OCI-LY7 (cell line): Measurements from ENCODE around the gene DAPK2. TPM values are rescaled to one million over a fixed set of nuclear protein-coding genes. Genes with fewer than 3 reads are reported as not detected.

Source experiments
- BruUV-seq: library from RNA; stranded (reverse); fragments of 400-500 nt; replicated peaks from 2 replicates; lab custom pipeline; 2021; lab: Mats Ljungman, UMichigan
- CTCF ChIA-PET: fragments of 300-600 bp; sonication (Branson Sonifier 250); formaldehyde crosslinking; loops from one replicate; lab custom pipeline; 2022; ENCODE audit warnings: antibody characterized with exemption; ENCODE audit not compliant: unreplicated experiment; lab: Charles Lee
- POLR2A ChIA-PET: fragments of 300-600 bp; sonication (Branson Sonifier 250); formaldehyde crosslinking; loops from one replicate; lab custom pipeline; 2022; ENCODE audit warnings: antibody characterized with exemption; lab: Charles Lee
- DNase-seq: peaks from one replicate; pipeline ENCODE4 v3.0.0-alpha.2; 2015; ENCODE audit warnings: low spot score
- H2AFZ ChIP-seq: fragments of 200-600 bp; sonication (generic), shearing (Covaris generic); 2 replicates; pipeline ENCODE4 v1.6.1; 2014; ENCODE audit warnings: mild to moderate bottlenecking, antibody characterized with exemption, low read length, moderate library complexity
- H3K27ac ChIP-seq: fragments of 200-600 bp; sonication (generic); 2 replicates; pipeline ENCODE4 v1.5.1; 2014; ENCODE audit warnings: mixed run types, low read depth, mild to moderate bottlenecking, moderate library complexity, low read length, inconsistent platforms; ENCODE audit not compliant: poor library complexity, severe bottlenecking
- H3K36me3 ChIP-seq: fragments of 200-600 bp; sonication (generic); 2 replicates; pipeline ENCODE4 v1.6.1; 2014; ENCODE audit warnings: mild to moderate bottlenecking, antibody characterized with exemption, low read length, moderate library complexity, mixed read lengths; ENCODE audit not compliant: insufficient read depth
- H3K4me1 ChIP-seq: fragments of 200-600 bp; sonication (generic); 2 replicates; pipeline ENCODE4 v1.5.1; 2014; ENCODE audit warnings: mild to moderate bottlenecking, low read length; ENCODE audit not compliant: insufficient read depth, poor library complexity, severe bottlenecking
- H3K4me2 ChIP-seq: fragments of 200-600 bp; sonication (generic); 2 replicates; pipeline ENCODE4 v1.6.1; 2014; ENCODE audit warnings: mild to moderate bottlenecking, low read length
- H3K4me3 ChIP-seq: fragments of 200-600 bp; sonication (generic); 2 replicates; pipeline ENCODE4 v1.5.1; 2014; ENCODE audit warnings: mild to moderate bottlenecking, low read depth, low read length; ENCODE audit not compliant: poor library complexity, severe bottlenecking
- H3K79me2 ChIP-seq: fragments of 200-600 bp; sonication (generic); 2 replicates; pipeline ENCODE4 v1.6.1; 2016; ENCODE audit warnings: low read depth, mild to moderate bottlenecking, low read length, moderate library complexity, mixed read lengths; ENCODE audit not compliant: insufficient read depth
- H3K9me2 ChIP-seq: fragments of 200-600 bp; sonication (generic); 2 replicates; pipeline ENCODE4 v1.6.1; 2016; ENCODE audit warnings: mild to moderate bottlenecking, low read length, mixed read lengths; ENCODE audit not compliant: insufficient read depth
- H3K9me3 ChIP-seq: fragments of 200-600 bp; sonication (generic); 2 replicates; pipeline ENCODE4 v1.6.1; 2014; ENCODE audit warnings: mild to moderate bottlenecking, mixed run types, low read length, mixed read lengths
- H4K20me1 ChIP-seq: fragments of 200-600 bp; sonication (generic); 2 replicates; pipeline ENCODE4 v1.6.1; 2014; ENCODE audit warnings: mild to moderate bottlenecking, antibody characterized with exemption, low read length, moderate library complexity, mixed read lengths; ENCODE audit not compliant: insufficient read depth
- EZH2phosphoT487 ChIP-seq: fragments of 200-600 bp; sonication (generic); IDR thresholded peaks from 2 replicates; pipeline ENCODE4 v1.6.1; 2018; ENCODE audit warnings: low read depth, borderline replicate concordance, mild to moderate bottlenecking, mixed run types, antibody characterized with exemption, low read length, moderate library complexity, mixed read lengths
- intact Hi-C: fragments of 100-400 bp; cut with micrococcal nuclease; formaldehyde crosslinking; loops from one replicate; pipeline ENCODE4 v1.10.0; 2022; ENCODE audit not compliant: unreplicated experiment
- total RNA-seq, 2 experiments: library from RNA; depleted of rRNA in 1 of 2; stranded (reverse); fragments of >200 nt in 1 of 2; shearing (Covaris generic) in 1 of 2; gene quantifications; 2 replicates each; pipeline ENCODE4 v1.2.3, GENCODE V29; 2014 to 2022
- TF ChIP-seq, protein P1 (sequence below): fragments of 200-600 bp; sonication (generic); conservative IDR thresholded peaks from 2 replicates; pipeline ENCODE4 v1.5.1; 2014; ENCODE audit warnings: mild to moderate bottlenecking, antibody characterized with exemption, low read length, moderate library complexity, mixed read lengths

The DAPK2 gene
- total RNA-seq, 2 experiments from 2014 or later = 0.36 to 1.2 TPM

DNA sequence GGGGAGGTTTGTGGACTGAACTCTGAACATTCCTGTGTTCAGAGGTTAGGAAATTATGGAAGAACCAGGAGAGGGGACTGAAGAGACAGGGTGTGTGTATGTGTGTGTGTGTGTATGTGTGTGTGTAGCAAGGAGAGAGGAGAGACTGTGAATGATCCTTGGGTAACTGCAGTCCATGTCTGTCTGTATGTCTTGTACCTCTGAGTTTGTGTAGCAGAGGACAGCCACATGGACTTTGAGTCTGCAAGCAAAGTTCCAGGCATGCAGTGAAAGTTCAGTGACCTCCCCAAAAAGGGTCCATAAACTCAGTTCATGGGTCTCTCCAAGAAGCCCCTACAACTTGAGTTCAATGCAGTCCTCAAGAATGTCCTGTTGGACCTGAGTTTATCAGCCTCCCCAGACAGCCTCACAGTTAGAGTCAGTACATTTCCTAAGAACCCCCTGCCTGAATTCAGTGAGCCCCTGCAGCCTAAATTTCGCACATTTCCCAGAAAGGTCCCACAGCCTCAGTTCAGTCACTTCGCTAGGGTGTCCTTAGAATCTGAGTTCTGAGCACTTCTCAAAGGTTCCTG lies 184.3 kb downstream of the DAPK2 start:
- no peaks in the 10 kb centered on the region for H3K9me3 ChIP-seq
- no peak overlapping the region for H2AFZ ChIP-seq
- H3K4me1 ChIP-seq = no peaks in the 10 kb centered on the region
- intact Hi-C loops = no loop called here
- no peak overlapping the region for H3K27ac ChIP-seq
- no peaks in the 10 kb centered on the region for H4K20me1 ChIP-seq
- ChIA-PET CTCF (no interaction called here), POLR2A (interaction anchor here (0.6 to 1.9 kb wide), 3 partner anchors 11 to 413 kb away, joined by 3 to 8 read pairs (median 4); no protein-coding TSS in a partner anchor)
- H3K4me2 ChIP-seq = no peak overlapping the region
- H3K79me2 ChIP-seq = no peaks in the 10 kb centered on the region
- DNase-seq = no peak
- H3K9me2 ChIP-seq = no peaks in the 10 kb centered on the region
- no TSS peak for BruUV-seq
- no peak for TF ChIP-seq EZH2phosphoT487
- TF ChIP-seq, protein P1, sequence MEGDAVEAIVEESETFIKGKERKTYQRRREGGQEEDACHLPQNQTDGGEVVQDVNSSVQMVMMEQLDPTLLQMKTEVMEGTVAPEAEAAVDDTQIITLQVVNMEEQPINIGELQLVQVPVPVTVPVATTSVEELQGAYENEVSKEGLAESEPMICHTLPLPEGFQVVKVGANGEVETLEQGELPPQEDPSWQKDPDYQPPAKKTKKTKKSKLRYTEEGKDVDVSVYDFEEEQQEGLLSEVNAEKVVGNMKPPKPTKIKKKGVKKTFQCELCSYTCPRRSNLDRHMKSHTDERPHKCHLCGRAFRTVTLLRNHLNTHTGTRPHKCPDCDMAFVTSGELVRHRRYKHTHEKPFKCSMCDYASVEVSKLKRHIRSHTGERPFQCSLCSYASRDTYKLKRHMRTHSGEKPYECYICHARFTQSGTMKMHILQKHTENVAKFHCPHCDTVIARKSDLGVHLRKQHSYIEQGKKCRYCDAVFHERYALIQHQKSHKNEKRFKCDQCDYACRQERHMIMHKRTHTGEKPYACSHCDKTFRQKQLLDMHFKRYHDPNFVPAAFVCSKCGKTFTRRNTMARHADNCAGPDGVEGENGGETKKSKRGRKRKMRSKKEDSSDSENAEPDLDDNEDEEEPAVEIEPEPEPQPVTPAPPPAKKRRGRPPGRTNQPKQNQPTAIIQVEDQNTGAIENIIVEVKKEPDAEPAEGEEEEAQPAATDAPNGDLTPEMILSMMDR = no peak
- no peak overlapping the region for H3K4me3 ChIP-seq
- H3K36me3 ChIP-seq = no peaks in the 10 kb centered on the region

DNA sequence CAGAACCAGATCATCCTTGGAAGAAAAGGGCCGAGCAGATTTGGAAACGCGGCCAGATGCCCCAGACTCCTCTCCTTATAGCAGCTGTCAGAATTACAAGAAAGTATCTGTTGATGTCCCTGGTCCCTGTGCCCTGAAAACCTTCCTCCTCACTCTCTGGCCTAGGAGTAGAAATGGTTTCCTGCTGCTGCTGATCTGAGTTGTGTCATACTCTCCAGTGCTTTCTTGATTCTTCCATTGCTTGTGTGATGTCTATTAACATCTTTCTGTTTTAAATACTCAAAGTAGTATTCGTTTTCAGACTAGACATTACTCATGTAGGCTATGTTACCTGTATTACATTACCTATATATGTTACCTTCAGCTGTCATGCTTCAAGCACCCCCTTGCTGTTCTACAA lies 185.7 kb downstream of the DAPK2 start:
- H3K79me2 ChIP-seq = no peaks in the 10 kb centered on the region
- no peak overlapping the region for H3K27ac ChIP-seq
- POLR2A ChIA-PET = interaction anchor here (1.1 to 1.9 kb wide), 2 partner anchors 11 to 151 kb away, joined by 3 to 8 read pairs; no protein-coding TSS in a partner anchor
- intact Hi-C loops = no loop called here
- H3K36me3 ChIP-seq = no peaks in the 10 kb centered on the region
- no peaks in the 10 kb centered on the region for H4K20me1 ChIP-seq
- DNase-seq = no peak
- H3K4me1 ChIP-seq = no peaks in the 10 kb centered on the region
- TF ChIP-seq, protein P1 = no peak
- TF ChIP-seq EZH2phosphoT487 = no peak
- no peak overlapping the region for H2AFZ ChIP-seq
- no peaks in the 10 kb centered on the region for H3K9me2 ChIP-seq
- H3K4me2 ChIP-seq = no peak overlapping the region
- H3K9me3 ChIP-seq = no peaks in the 10 kb centered on the region
- CTCF ChIA-PET = no interaction called here
- no peak overlapping the region for H3K4me3 ChIP-seq
- BruUV-seq = no TSS peak

DNA sequence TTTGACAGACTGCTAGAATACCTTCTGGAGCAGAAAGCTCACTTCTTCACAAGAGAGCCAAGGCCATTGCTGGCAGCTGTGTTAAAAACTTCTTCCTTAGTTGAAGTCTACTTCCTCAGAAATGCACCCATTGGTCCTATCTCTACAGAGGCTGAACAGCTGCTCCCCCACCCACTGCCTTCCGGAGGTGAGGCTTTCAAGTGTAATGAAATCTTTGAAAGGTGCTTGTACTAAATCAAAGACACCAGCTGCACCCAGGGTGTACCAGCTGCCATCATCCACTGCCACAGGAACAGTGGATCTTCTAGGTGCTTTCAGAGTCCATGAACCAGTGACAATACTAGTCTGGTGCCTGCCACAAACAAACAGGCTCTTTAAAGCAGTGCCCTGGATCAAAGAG lies 186.1 kb downstream of the DAPK2 start:
- POLR2A ChIA-PET = interaction anchor here (1.1 to 1.9 kb wide), 2 partner anchors 11 to 151 kb away, joined by 3 to 8 read pairs; no protein-coding TSS in a partner anchor
- no peaks in the 10 kb centered on the region for H3K9me2 ChIP-seq
- CTCF ChIA-PET = no interaction called here
- no peaks in the 10 kb centered on the region for H4K20me1 ChIP-seq
- H2AFZ ChIP-seq = no peak overlapping the region
- no peak overlapping the region for H3K4me3 ChIP-seq
- no peaks in the 10 kb centered on the region for H3K9me3 ChIP-seq
- DNase-seq = peak; percentile 21
- no peaks in the 10 kb centered on the region for H3K36me3 ChIP-seq
- no peak for TF ChIP-seq EZH2phosphoT487
- TF ChIP-seq, protein P1 = no peak
- intact Hi-C loops = no loop called here
- no peaks in the 10 kb centered on the region for H3K79me2 ChIP-seq
- H3K4me2 ChIP-seq = no peak overlapping the region
- no peaks in the 10 kb centered on the region for H3K4me1 ChIP-seq
- BruUV-seq = no TSS peak
- no peak overlapping the region for H3K27ac ChIP-seq
